Spinal cord (tissue), 10 donors: ENCODE measurements around the gene RHOB. TPM values are rescaled to one million over a fixed set of nuclear protein-coding genes. Genes with fewer than 3 reads are reported as not detected.
"Not testable (repeated sequence)": the region's sequence is repeated elsewhere in the genome, so short reads cannot be mapped to it uniquely, and the experiment has no call there.

Experiments
- DNase-seq, 6 donors: peaks; one replicate each; pipeline versions ENCODE4 v3.0.0 to v3.0.0-alpha.2; 2013 to 2015; ENCODE audit warnings: low spot score in 6 of 6, low read depth in 4 of 6
- H3K27ac ChIP-seq: one replicate; pipeline ENCODE4 v1.5.1; 2013; ENCODE audit warnings: low read depth, low read length, control low read depth
- H3K27me3 ChIP-seq: one replicate; pipeline ENCODE4 v1.6.1; 2013; ENCODE audit warnings: low read length; ENCODE audit not compliant: control insufficient read depth, insufficient read depth
- H3K36me3 ChIP-seq: one replicate; pipeline ENCODE4 v1.6.1; 2013; ENCODE audit warnings: low read length; ENCODE audit not compliant: control insufficient read depth, insufficient read depth
- H3K4me1 ChIP-seq: one replicate; pipeline ENCODE4 v1.6.1; 2013; ENCODE audit warnings: low read length; ENCODE audit not compliant: control insufficient read depth, insufficient read depth
- H3K4me3 ChIP-seq: one replicate; pipeline ENCODE4 v1.5.1; 2013; ENCODE audit warnings: low read depth, low read length, control low read depth
- H3K9me3 ChIP-seq: one replicate; pipeline ENCODE4 v1.6.1; 2013; ENCODE audit warnings: low read length; ENCODE audit not compliant: control insufficient read depth, insufficient read depth
- WGBS: methylation state at CpG from one replicate; pipeline ENCODE4 v1.1.5; 2013; ENCODE audit warnings: missing lambda C conversion rate; ENCODE audit not compliant: insufficient coverage; 5-methylcytosine and 5-hydroxymethylcytosine counted together
- polyA plus RNA-seq, 2 donors: library from polyadenylated mRNA; unstranded; fragments of 120-200 nt; gene quantifications; one replicate each; pipeline ENCODE4 v1.2.1, GENCODE V29; 2013; ENCODE audit not compliant: insufficient read length in 2 of 2
- total RNA-seq, 2 donors: library from RNA; depleted of rRNA in 1 of 2; stranded (reverse); fragments of 120-200 nt in 1 of 2; fragments of >200 nt in 1 of 2; gene quantifications; one replicate each; pipeline versions ENCODE4 v1.2.3 to v1.2.4, GENCODE V29; 2013 to 2014
- donor health status: healthy.

Gene RHOB
- total and polyA plus RNA-seq, 4 donors, result 193 to 309 (median 231) TPM

- Histone ChIP-seq H3K9me3 (no peaks in the 10 kb centered on the region), H3K27ac (no peak overlapping the region), H3K4me3 (no peak overlapping the region), H3K4me1 (no peaks in the 10 kb centered on the region), H3K36me3 (no peaks in the 10 kb centered on the region), H3K27me3 (no peaks in the 10 kb centered on the region)
- DNase-seq, result no peak
- WGBS, result 77% methylated on average over 6 of the region's 8 CpGs
Measured at GRCh38 chr2:20434588-20435294, 12.1 kb upstream of the RHOB start.

DNA sequence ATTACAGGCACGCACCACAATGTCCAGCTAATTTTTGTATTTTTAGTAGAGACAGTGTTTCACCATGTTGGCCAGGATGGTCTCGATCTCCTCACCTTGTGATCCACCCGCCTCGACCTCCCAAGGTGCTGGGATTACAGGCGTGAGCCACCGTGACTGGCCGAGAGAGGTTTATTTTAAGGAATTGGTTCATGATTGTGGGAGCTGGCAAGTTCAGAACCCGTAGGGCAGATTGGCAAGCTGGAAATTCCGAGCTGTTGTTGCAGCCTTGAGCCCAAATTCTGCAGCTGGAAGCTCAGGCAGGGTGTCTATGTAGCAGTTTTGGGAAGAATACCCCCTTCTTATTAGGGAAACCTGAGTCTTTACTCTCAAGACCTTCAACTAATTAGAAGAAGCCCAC lies 11.4 kb upstream of the RHOB start:
- H3K9me3 ChIP-seq, H3K4me1 ChIP-seq, DNase-seq, H3K27ac ChIP-seq, H3K4me3 ChIP-seq, H3K36me3 ChIP-seq, H3K27me3 ChIP-seq: not testable (repeated sequence)
- whole genome bisulfite sequencing, result 88% methylated on average over 5 of the region's 9 CpGs

GRCh38 chr2:20436716-20437470 lies 10.0 kb upstream of the RHOB start:
- Histone ChIP-seq H3K4me3 (no peak overlapping the region), H3K27ac (no peak overlapping the region), H3K9me3 (no peaks in the 10 kb centered on the region), H3K27me3 (no peaks in the 10 kb centered on the region), H3K4me1 (no peaks in the 10 kb centered on the region), H3K36me3 (no peaks in the 10 kb centered on the region)
- WGBS, result 94% methylated on average over 5 of the region's 7 CpGs
- no peak for DNase-seq

GRCh38 chr2:20438334-20439192 lies 8.3 kb upstream of the RHOB start:
- Histone ChIP-seq H3K9me3 (no peaks in the 10 kb centered on the region), H3K4me1 (peaks cover 3% of the 10 kb centered on the region), H3K36me3 (no peaks in the 10 kb centered on the region), H3K27me3 (no peaks in the 10 kb centered on the region), H3K4me3 (no peak overlapping the region), H3K27ac (no peak overlapping the region)
- no peak for DNase-seq
- 43% methylated on average over 2 of the region's 7 CpGs for WGBS

DNA sequence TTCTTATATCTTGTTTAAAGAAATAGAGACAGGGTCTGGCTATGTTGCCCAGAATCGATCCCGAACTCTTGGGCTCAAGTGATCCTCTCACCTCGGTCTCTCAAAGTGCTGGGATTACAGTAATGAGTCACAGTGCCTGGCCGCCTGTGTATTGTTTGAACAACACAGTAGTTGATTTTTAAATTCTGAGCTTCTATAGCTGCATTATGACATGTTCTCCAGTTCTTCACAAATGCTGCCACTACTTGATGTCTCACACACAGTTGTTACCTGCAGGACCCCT lies 7.7 kb upstream of the RHOB start:
- Histone ChIP-seq H3K27ac (no peak overlapping the region), H3K27me3 (no peaks in the 10 kb centered on the region), H3K4me3 (no peak overlapping the region), H3K9me3 (no peaks in the 10 kb centered on the region), H3K36me3 (no peaks in the 10 kb centered on the region), H3K4me1 (peaks cover 6% of the 10 kb centered on the region)
- DNase-seq, result no peak
- WGBS, result 94% methylated on average over 3 of the region's 4 CpGs

- no peak overlapping the region for H3K4me3 ChIP-seq
- H3K4me1 ChIP-seq, result peaks cover 6% of the 10 kb centered on the region
- no peak for DNase-seq
- H3K9me3 ChIP-seq, result no peaks in the 10 kb centered on the region
- no peaks in the 10 kb centered on the region for H3K36me3 ChIP-seq
- WGBS, result 80% methylated on average over 4 of the region's 5 CpGs
- no peaks in the 10 kb centered on the region for H3K27me3 ChIP-seq
- no peak overlapping the region for H3K27ac ChIP-seq
Measured at GRCh38 chr2:20439503-20439902, 7.4 kb upstream of the RHOB start.

- 91% methylated on average over 1 of the region's 6 CpGs for WGBS
Measured at GRCh38 chr2:20440001-20440560, 6.8 kb upstream of the RHOB start.

GRCh38 chr2:20443276-20443920 lies 3.5 kb upstream of the RHOB start:
- Histone ChIP-seq H3K4me1 (peaks cover 23% of the 10 kb centered on the region), H3K27me3 (no peaks in the 10 kb centered on the region), H3K9me3 (no peaks in the 10 kb centered on the region), H3K4me3 (no peak overlapping the region), H3K36me3 (peaks cover 8% of the 10 kb centered on the region), H3K27ac (peak overlapping the region; percentile 26)
- WGBS, result 83% methylated on average over 3 of the region's 6 CpGs
- DNase-seq, result peak in 3 of 6 donors; percentile 64 to 92 (median 88)

More at GRCh38 chr2:20440001-20440560, 6.8 kb upstream of the RHOB start:
- Histone ChIP-seq H3K4me3 (no peak overlapping the region), H3K4me1 (peaks cover 10% of the 10 kb centered on the region), H3K9me3 (no peaks in the 10 kb centered on the region), H3K36me3 (no peaks in the 10 kb centered on the region), H3K27me3 (no peaks in the 10 kb centered on the region), H3K27ac (no peak overlapping the region)
- no peak for DNase-seq
